ENCODE measurements around the gene TAF8. TPM values are rescaled to one million over a fixed set of nuclear protein-coding genes. Genes with fewer than 3 reads are reported as not detected.

Gene TAF8
- total RNA-seq, 1 donor from 2014 or later, result 28.9 TPM

GRCh38 chr6:42010185-42010891 lies 40.0 kb upstream of the TAF8 start:
- H3K27ac Mint-ChIP-seq (ENCODE audit: unreplicated experiment), result no peak overlapping the region
- H3K4me1 Mint-ChIP-seq, result peaks cover 14% of the 10 kb centered on the region
- H3K27me3 Mint-ChIP-seq (ENCODE audit: low read depth), result no peaks in the 10 kb centered on the region
- H3K36me3 Mint-ChIP-seq (ENCODE audit: low read depth), result no peaks in the 10 kb centered on the region
- no peaks in the 10 kb centered on the region for H3K9me3 Mint-ChIP-seq
- no peak for DNase-seq (ENCODE audit: low read depth, low spot score)
- no peak for TF ChIP-seq CTCF (conservative IDR thresholded peaks at IDR 0.05)
- H3K4me3 Mint-ChIP-seq, result no peak overlapping the region

- DNase-seq (ENCODE audit: low read depth, low spot score), result no peak
- Mint-ChIP-seq H3K27ac (ENCODE audit: unreplicated experiment) (no peak overlapping the region), H3K9me3 (no peaks in the 10 kb centered on the region), H3K36me3 (ENCODE audit: low read depth) (no peaks in the 10 kb centered on the region), H3K27me3 (ENCODE audit: low read depth) (no peaks in the 10 kb centered on the region), H3K4me3 (no peak overlapping the region), H3K4me1 (peaks cover 14% of the 10 kb centered on the region)
- TF ChIP-seq CTCF (conservative IDR thresholded peaks at IDR 0.05), result no peak
These were observed 39.4 kb upstream of the TAF8 start for GRCh38 chr6:42010909-42011308.

- Mint-ChIP-seq H3K36me3 (ENCODE audit: low read depth) (no peaks in the 10 kb centered on the region), H3K27ac (ENCODE audit: unreplicated experiment) (no peak overlapping the region)
These were observed 37.7 kb upstream of the TAF8 start for GRCh38 chr6:42012501-42013133.

GRCh38 chr6:42013134-42013516 lies 37.2 kb upstream of the TAF8 start:
- H3K27ac Mint-ChIP-seq (ENCODE audit: unreplicated experiment), result no peak overlapping the region
- no peak for DNase-seq (ENCODE audit: low read depth, low spot score)

More at GRCh38 chr6:42012501-42013133, 37.7 kb upstream of the TAF8 start:
- no peaks in the 10 kb centered on the region for H3K9me3 Mint-ChIP-seq
- DNase-seq (ENCODE audit: low read depth, low spot score), result no peak
- no peaks in the 10 kb centered on the region for H3K27me3 Mint-ChIP-seq (ENCODE audit: low read depth)
- no peak overlapping the region for H3K4me3 Mint-ChIP-seq
- TF ChIP-seq CTCF (conservative IDR thresholded peaks at IDR 0.05), result no peak
- peaks cover 7% of the 10 kb centered on the region for H3K4me1 Mint-ChIP-seq

GRCh38 chr6:42017021-42017643 lies 33.2 kb upstream of the TAF8 start:
- Mint-ChIP-seq H3K4me1 (no peaks in the 10 kb centered on the region), H3K9me3 (no peaks in the 10 kb centered on the region), H3K27me3 (ENCODE audit: low read depth) (no peaks in the 10 kb centered on the region), H3K4me3 (no peak overlapping the region), H3K36me3 (ENCODE audit: low read depth) (no peaks in the 10 kb centered on the region), H3K27ac (ENCODE audit: unreplicated experiment) (no peak overlapping the region)
- no peak for TF ChIP-seq CTCF (conservative IDR thresholded peaks at IDR 0.05)
- no peak for DNase-seq (ENCODE audit: low read depth, low spot score)

More at GRCh38 chr6:42013134-42013516, 37.2 kb upstream of the TAF8 start:
- TF ChIP-seq CTCF (conservative IDR thresholded peaks at IDR 0.05), result no peak
- Mint-ChIP-seq H3K9me3 (no peaks in the 10 kb centered on the region), H3K4me1 (peaks cover 5% of the 10 kb centered on the region), H3K4me3 (no peak overlapping the region), H3K27me3 (ENCODE audit: low read depth) (no peaks in the 10 kb centered on the region), H3K36me3 (ENCODE audit: low read depth) (no peaks in the 10 kb centered on the region)

All from neural crest cell (in vitro differentiated cells).